ENCODE measurements around the gene PTPRC.

DNA sequence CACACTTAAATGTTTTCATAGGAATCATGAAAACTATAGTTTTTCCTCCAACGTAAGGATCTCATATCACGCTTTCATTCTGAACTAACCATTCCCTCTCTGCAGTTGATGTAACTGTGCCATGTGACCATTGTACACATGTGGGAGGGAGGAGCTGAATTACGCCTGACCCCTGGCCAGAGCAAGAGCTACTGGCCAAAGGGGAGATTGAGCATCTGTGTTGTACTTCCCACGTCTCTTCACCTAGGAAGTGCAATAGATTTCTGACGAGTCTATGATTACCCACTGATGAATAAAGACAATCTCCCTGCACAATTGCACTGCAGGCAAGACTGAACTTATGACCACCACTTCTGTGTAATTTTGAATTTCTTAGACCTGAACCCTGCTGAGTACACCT is 24.0 kb downstream of the PTPRC start:
- TF ChIP-seq HOXA7 (CRISPR knock-in tag; IDR thresholded peaks at IDR 0.05; ENCODE audit: borderline replicate concordance) (no peak), ZNF521 (tag by site-specific recombination; IDR thresholded peaks at IDR 0.05) (no peak), PRDM1 (tag by site-specific recombination; IDR thresholded peaks at IDR 0.05) (no peak)
- TF ChIP-seq, protein P1, sequence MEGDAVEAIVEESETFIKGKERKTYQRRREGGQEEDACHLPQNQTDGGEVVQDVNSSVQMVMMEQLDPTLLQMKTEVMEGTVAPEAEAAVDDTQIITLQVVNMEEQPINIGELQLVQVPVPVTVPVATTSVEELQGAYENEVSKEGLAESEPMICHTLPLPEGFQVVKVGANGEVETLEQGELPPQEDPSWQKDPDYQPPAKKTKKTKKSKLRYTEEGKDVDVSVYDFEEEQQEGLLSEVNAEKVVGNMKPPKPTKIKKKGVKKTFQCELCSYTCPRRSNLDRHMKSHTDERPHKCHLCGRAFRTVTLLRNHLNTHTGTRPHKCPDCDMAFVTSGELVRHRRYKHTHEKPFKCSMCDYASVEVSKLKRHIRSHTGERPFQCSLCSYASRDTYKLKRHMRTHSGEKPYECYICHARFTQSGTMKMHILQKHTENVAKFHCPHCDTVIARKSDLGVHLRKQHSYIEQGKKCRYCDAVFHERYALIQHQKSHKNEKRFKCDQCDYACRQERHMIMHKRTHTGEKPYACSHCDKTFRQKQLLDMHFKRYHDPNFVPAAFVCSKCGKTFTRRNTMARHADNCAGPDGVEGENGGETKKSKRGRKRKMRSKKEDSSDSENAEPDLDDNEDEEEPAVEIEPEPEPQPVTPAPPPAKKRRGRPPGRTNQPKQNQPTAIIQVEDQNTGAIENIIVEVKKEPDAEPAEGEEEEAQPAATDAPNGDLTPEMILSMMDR (tag by site-specific recombination; IDR thresholded peaks at IDR 0.05): no peak
